H7 (cell line): ENCODE data around the gene OR8G5. TPM values are rescaled to one million over a fixed set of nuclear protein-coding genes. Genes with fewer than 3 reads are reported as not detected.
"Not testable (repeated sequence)": the region's sequence is repeated elsewhere in the genome, so short reads cannot be mapped to it uniquely, and the experiment has no call there.

Source experiments
- DNase-seq: peaks from one replicate; pipeline ENCODE4 v3.0.0; 2012
- H3K27me3 ChIP-seq: 2 replicates; pipeline ENCODE4 v1.6.0; 2011; ENCODE audit warnings: mild to moderate bottlenecking, low read length; ENCODE audit not compliant: control insufficient read depth, insufficient read depth
- H3K36me3 ChIP-seq: replicated peaks from 2 replicates; pipeline ENCODE4 v1.5.1; 2011; ENCODE audit warnings: low read length; ENCODE audit not compliant: control insufficient read depth, insufficient read depth
- H3K4me3 ChIP-seq: 2 replicates; pipeline ENCODE4 v1.5.1; 2011; ENCODE audit warnings: low read depth, mild to moderate bottlenecking, control low read depth, low read length, moderate library complexity; ENCODE audit not compliant: insufficient read depth
- total RNA-seq: library from RNA; depleted of rRNA; stranded (reverse); fragments of >200 nt; shearing (Covaris generic); gene quantifications from 2 replicates; pipeline ENCODE4 v1.2.3, GENCODE V29; 2014; rRNA removed

The OR8G5 gene
- not detected in 2 replicates for total RNA-seq

GRCh38 chr11:124256076-124256475 is at the start of gene OR8G5:
OR8G5 (plus strand) TSS chr11:124256376; CDS start chr11:124264932, 8,556 bp downstream.
- Histone ChIP-seq H3K36me3 (no peaks in the 10 kb centered on the region), H3K27me3 (no peaks in the 10 kb centered on the region; the same call in 1 of the 2 replicates), H3K4me3 (no peak within 1 kb of the TSS)
- no peak for DNase-seq

- no peaks in the 10 kb centered on the region for H3K36me3 ChIP-seq
- H3K4me3 ChIP-seq: no peak overlapping the region
- DNase-seq: no peak
- H3K27me3 ChIP-seq: no peaks in the 10 kb centered on the region
These were observed 48.9 kb upstream of the OR8G5 start for GRCh38 chr11:124207102-124207792.

DNA sequence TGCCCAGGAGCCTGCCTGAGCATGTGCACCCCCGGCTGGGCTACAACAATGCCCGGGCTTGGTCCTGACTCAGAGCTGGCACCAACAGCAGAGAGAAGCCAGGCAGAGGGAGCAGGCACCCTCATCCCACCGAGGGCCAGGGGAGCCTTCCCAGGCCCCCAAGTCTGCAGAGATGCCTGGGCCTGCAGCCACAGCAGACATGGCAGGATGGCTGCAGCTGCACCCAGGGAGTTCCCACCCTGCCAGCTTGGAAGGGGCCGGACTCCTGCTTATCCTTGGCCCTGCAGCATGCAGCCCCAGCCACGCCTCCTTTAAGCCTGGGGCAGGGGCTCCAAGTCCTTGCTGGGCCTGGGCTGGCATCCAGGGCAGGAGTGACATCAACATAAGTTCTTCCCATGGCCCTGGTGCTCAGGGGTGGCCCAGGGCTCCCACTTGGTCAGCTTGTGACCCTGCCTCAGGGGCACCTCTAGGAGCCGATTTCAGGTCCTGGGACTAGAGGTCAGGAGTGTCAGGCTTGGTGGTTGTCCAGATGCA is 46.3 kb upstream of the OR8G5 start:
- Histone ChIP-seq H3K4me3 (no peak overlapping the region), H3K36me3 (no peaks in the 10 kb centered on the region), H3K27me3 (no peaks in the 10 kb centered on the region)
- DNase-seq: no peak

GRCh38 chr11:124210421-124210820 is 45.8 kb upstream of the OR8G5 start:
- Histone ChIP-seq H3K27me3 (no peaks in the 10 kb centered on the region), H3K4me3 (no peak overlapping the region)

DNA sequence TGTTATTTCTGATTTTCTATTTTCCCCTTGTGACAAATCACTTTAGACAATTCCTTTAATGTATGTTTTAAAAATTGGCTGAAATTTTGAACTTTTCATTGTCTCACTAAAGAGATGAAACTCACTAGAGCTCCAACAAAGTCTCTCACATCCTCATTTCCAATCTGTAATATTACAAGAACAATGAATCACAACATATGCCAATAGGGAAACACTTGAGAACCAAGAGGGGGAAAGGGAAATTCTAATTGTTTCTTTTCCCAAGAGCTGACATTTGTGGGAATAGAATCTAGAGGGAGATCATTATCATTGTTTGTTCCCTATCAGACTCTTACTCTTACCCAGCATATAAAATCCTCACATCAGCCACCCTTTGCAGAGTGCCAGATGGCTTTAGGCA is 44.9 kb upstream of the OR8G5 start:
- no peak for DNase-seq
- no peaks in the 10 kb centered on the region for H3K27me3 ChIP-seq
- no peaks in the 10 kb centered on the region for H3K36me3 ChIP-seq
- H3K4me3 ChIP-seq: no peak overlapping the region

More at GRCh38 chr11:124210421-124210820, 45.8 kb upstream of the OR8G5 start:
- no peaks in the 10 kb centered on the region for H3K36me3 ChIP-seq
- DNase-seq: no peak

- Histone ChIP-seq H3K36me3 (no peaks in the 10 kb centered on the region), H3K27me3 (no peaks in the 10 kb centered on the region), H3K4me3 (no peak overlapping the region)
- no peak for DNase-seq
These were observed 42.1 kb upstream of the OR8G5 start for GRCh38 chr11:124214027-124214426.

DNA sequence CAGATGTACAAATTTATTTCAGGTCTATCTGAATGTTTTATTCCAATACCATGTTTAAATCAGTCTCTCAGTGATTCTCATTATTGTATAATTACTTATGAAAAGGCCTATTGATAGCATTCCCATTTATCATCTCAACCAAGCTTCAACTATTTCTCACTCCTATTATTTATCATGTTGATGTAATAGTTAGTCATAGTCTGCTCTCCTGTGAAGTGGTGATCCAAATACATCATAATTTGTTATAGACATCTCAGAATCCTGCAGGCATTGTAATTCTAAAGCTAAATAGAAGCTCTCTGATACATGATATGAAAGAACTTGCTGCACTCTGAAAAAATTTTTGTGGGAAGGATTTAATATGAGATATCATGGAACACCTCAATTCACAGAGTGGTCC is 37.0 kb upstream of the OR8G5 start:
- H3K36me3 ChIP-seq: no peaks in the 10 kb centered on the region
- DNase-seq: no peak
- H3K27me3 ChIP-seq: no peaks in the 10 kb centered on the region
- H3K4me3 ChIP-seq: no peak overlapping the region

- Histone ChIP-seq H3K27me3 (no peaks in the 10 kb centered on the region), H3K4me3 (no peak overlapping the region), H3K36me3 (no peaks in the 10 kb centered on the region)
- no peak for DNase-seq
These were observed 33.8 kb upstream of the OR8G5 start for GRCh38 chr11:124222407-124222806.

GRCh38 chr11:124224618-124225423 is 31.4 kb upstream of the OR8G5 start:
- not testable (repeated sequence) for DNase-seq, H3K36me3 ChIP-seq, H3K27me3 ChIP-seq, H3K4me3 ChIP-seq

GRCh38 chr11:124225471-124225870 is 30.7 kb upstream of the OR8G5 start:
- DNase-seq: no peak
- H3K4me3 ChIP-seq: no peak overlapping the region
- H3K27me3 ChIP-seq: no peaks in the 10 kb centered on the region
- no peaks in the 10 kb centered on the region for H3K36me3 ChIP-seq

GRCh38 chr11:124233376-124233775 is 22.8 kb upstream of the OR8G5 start:
- Histone ChIP-seq H3K4me3 (no peak overlapping the region), H3K36me3 (no peaks in the 10 kb centered on the region), H3K27me3 (no peaks in the 10 kb centered on the region)
- no peak for DNase-seq

GRCh38 chr11:124238512-124238911 is 17.7 kb upstream of the OR8G5 start:
- Histone ChIP-seq H3K27me3 (no peaks in the 10 kb centered on the region), H3K4me3 (no peak overlapping the region), H3K36me3 (no peaks in the 10 kb centered on the region)
- no peak for DNase-seq

GRCh38 chr11:124240621-124241397 is 15.4 kb upstream of the OR8G5 start, which contains the start of gene OR8G1:
OR8G1 (plus strand) TSS chr11:124241095; CDS start chr11:124249676, 8,581 bp downstream.
- Histone ChIP-seq H3K36me3 (no peaks in the 10 kb centered on the region), H3K4me3 (no peak within 1 kb of the TSS), H3K27me3 (no peaks in the 10 kb centered on the region)
- no peak for DNase-seq

DNA sequence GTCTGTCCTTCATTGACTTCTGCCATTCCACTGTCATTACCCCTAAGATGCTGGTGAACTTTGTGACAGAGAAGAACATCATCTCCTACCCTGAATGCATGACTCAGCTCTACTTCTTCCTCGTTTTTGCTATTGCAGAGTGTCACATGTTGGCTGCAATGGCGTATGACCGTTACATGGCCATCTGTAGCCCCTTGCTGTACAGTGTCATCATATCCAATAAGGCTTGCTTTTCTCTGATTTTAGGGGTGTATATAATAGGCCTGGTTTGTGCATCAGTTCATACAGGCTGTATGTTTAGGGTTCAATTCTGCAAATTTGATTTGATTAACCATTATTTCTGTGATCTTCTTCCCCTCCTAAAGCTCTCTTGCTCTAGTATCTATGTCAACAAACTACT is 6.3 kb upstream of the OR8G5 start:
- not testable (repeated sequence) for DNase-seq, H3K27me3 ChIP-seq, H3K4me3 ChIP-seq, H3K36me3 ChIP-seq
